HFF-Myc (cell line): Measurements from ENCODE around the gene LLGL1.
A peak's percentile ranks its signal among the peaks of the same experiment; 100 is the strongest.
"Not testable (repeated sequence)": the region's sequence is repeated elsewhere in the genome, so short reads cannot be mapped to it uniquely, and the experiment has no call there.

Source experiments
- DNase-seq: peaks from one replicate; pipeline ENCODE4 v3.0.0-alpha.2; 2011; ENCODE audit warnings: low read depth; ENCODE audit errors: extremely low read depth
- H3K4me3 ChIP-seq: replicated peaks from 2 replicates; pipeline ENCODE4 v1.5.1; 2011; ENCODE audit warnings: low read depth, mild to moderate bottlenecking, control low read depth, low read length
- CTCF ChIP-seq: IDR thresholded peaks from 2 replicates; pipeline ENCODE4 v1.5.1; 2012; ENCODE audit warnings: mild to moderate bottlenecking, low read depth, low read length, control low read depth; ENCODE audit errors: missing control alignments

The LLGL1 gene

GRCh38 chr17:18203308-18203707, 22.1 kb upstream of the LLGL1 start:
- no peak for TF ChIP-seq CTCF
- DNase-seq, result no peak
- H3K4me3 ChIP-seq, result no peak overlapping the region

- TF ChIP-seq CTCF, result no peak
- DNase-seq, result no peak
- H3K4me3 ChIP-seq, result no peak overlapping the region
Measured at GRCh38 chr17:18205861-18206260, 19.6 kb upstream of the LLGL1 start.

GRCh38 chr17:18206962-18207361, 18.5 kb upstream of the LLGL1 start:
- no peak for TF ChIP-seq CTCF

GRCh38 chr17:18208092-18208491, 17.3 kb upstream of the LLGL1 start:
- TF ChIP-seq CTCF, result no peak
- H3K4me3 ChIP-seq, result no peak overlapping the region
- no peak for DNase-seq

More at GRCh38 chr17:18206962-18207361, 18.5 kb upstream of the LLGL1 start:
- DNase-seq, result no peak
- no peak overlapping the region for H3K4me3 ChIP-seq

GRCh38 chr17:18213666-18214270, 11.7 kb upstream of the LLGL1 start:
- TF ChIP-seq CTCF, result no peak
- no peak overlapping the region for H3K4me3 ChIP-seq
- no peak for DNase-seq

- DNase-seq, result not testable (repeated sequence)
Measured at GRCh38 chr17:18216906-18217305, 8.5 kb upstream of the LLGL1 start.

GRCh38 chr17:18217412-18218015, 7.9 kb upstream of the LLGL1 start:
- TF ChIP-seq CTCF, result peak; percentile 95
- H3K4me3 ChIP-seq, result no peak overlapping the region
- DNase-seq, result no peak

More at GRCh38 chr17:18216906-18217305, 8.5 kb upstream of the LLGL1 start:
- H3K4me3 ChIP-seq, result not testable (repeated sequence)
